ENCODE results near the gene HLA-DRA. TPM values are rescaled to one million over a fixed set of nuclear protein-coding genes. Genes with fewer than 3 reads are reported as not detected.
A peak's percentile ranks its signal among the peaks of the same experiment; 100 is the strongest.

HLA-DRA gene
- total RNA-seq (2014; rRNA removed; shearing (Covaris generic)), result not detected in 2 replicates

GRCh38 chr6:32439602-32440214 lies at the start of gene HLA-DRA:
Gene HLA-DRA (plus strand): TSS chr6:32439887. CDS start chr6:32439951, 64 bp downstream.
- peak; percentile 68 for DNase-seq (ENCODE audit: low spot score)

- DNase-seq (ENCODE audit: low spot score), result no peak
Measured at GRCh38 chr6:32391505-32391904, 48.2 kb upstream of the HLA-DRA start.

- no peak for DNase-seq (ENCODE audit: low spot score)
Measured at GRCh38 chr6:32393665-32394420, 45.8 kb upstream of the HLA-DRA start.

GRCh38 chr6:32396028-32396427 lies 43.7 kb upstream of the HLA-DRA start:
- no peak for DNase-seq (ENCODE audit: low spot score)

- DNase-seq (ENCODE audit: low spot score), result no peak
Measured at GRCh38 chr6:32397252-32397920, 42.3 kb upstream of the HLA-DRA start.

- DNase-seq (ENCODE audit: low spot score), result no peak
Measured at GRCh38 chr6:32401284-32401963, 38.3 kb upstream of the HLA-DRA start.

GRCh38 chr6:32402812-32403211 lies 36.9 kb upstream of the HLA-DRA start:
- DNase-seq (ENCODE audit: low spot score), result no peak

- DNase-seq (ENCODE audit: low spot score), result no peak
Measured at GRCh38 chr6:32405656-32406055, 34.0 kb upstream of the HLA-DRA start.

- no peak for DNase-seq (ENCODE audit: low spot score)
Measured at GRCh38 chr6:32406197-32406596, 33.5 kb upstream of the HLA-DRA start.

- DNase-seq (ENCODE audit: low spot score), result peak; percentile 5
Measured at GRCh38 chr6:32406857-32407256, 32.8 kb upstream of the HLA-DRA start, which contains the start of gene BTNL2. Gene BTNL2 (minus strand): TSS chr6:32407181. CDS start chr6:32407123, 58 bp downstream.

GRCh38 chr6:32410906-32411305 lies 28.8 kb upstream of the HLA-DRA start:
- DNase-seq (ENCODE audit: low spot score), result no peak

GRCh38 chr6:32411566-32412327 lies 27.9 kb upstream of the HLA-DRA start:
- no peak for DNase-seq (ENCODE audit: low spot score)

- peak; percentile 82 for DNase-seq (ENCODE audit: low spot score)
Measured at GRCh38 chr6:32413427-32414047, 26.1 kb upstream of the HLA-DRA start.

GRCh38 chr6:32415521-32416019 lies 24.1 kb upstream of the HLA-DRA start:
- DNase-seq (ENCODE audit: low spot score), result peak; percentile 77

GRCh38 chr6:32416036-32416435 lies 23.7 kb upstream of the HLA-DRA start:
- DNase-seq (ENCODE audit: low spot score), result no peak

GRCh38 chr6:32424589-32425300 lies 14.9 kb upstream of the HLA-DRA start:
- no peak for DNase-seq (ENCODE audit: low spot score)

- no peak for DNase-seq (ENCODE audit: low spot score)
Measured at GRCh38 chr6:32426338-32426737, 13.3 kb upstream of the HLA-DRA start.

GRCh38 chr6:32427218-32427617 lies 12.5 kb upstream of the HLA-DRA start:
- no peak for DNase-seq (ENCODE audit: low spot score)

- DNase-seq (ENCODE audit: low spot score), result no peak
Measured at GRCh38 chr6:32427934-32428474, 11.7 kb upstream of the HLA-DRA start.

Data from HT-29 (cell line).